SK-N-SH (cell line): ENCODE measurements around the gene MRPL55. TPM values are rescaled to one million over a fixed set of nuclear protein-coding genes. Genes with fewer than 3 reads are reported as not detected.

Experiments
- CTCF ChIA-PET: fragments of 300-600, 350-600 bp; formaldehyde crosslinking; extraction: SDS; loops from one replicate; lab custom pipeline; 2021; lab: Yijun Ruan, JAX
- POLR2A ChIA-PET: fragments of 350-600 bp; sonication (Branson Sonifier 250); formaldehyde crosslinking; extraction: SDS; loops from one replicate; lab custom pipeline; 2020; ENCODE audit warnings: antibody characterized with exemption, inconsistent platforms; lab: Yijun Ruan, JAX
- DNase-seq: peaks from one replicate; pipeline ENCODE4 v3.0.0; 2012
- H2AFZ ChIP-seq: fragments of 200-600 bp; sonication (generic); 2 replicates; pipeline ENCODE4 v1.8.1; 2016; ENCODE audit warnings: antibody characterized with exemption, mild to moderate bottlenecking, low read depth
- H3F3A ChIP-seq: fragments of 200-600 bp; sonication (generic); replicated peaks from 2 replicates; pipeline ENCODE3; 2016; ENCODE audit warnings: antibody characterized with exemption, mild to moderate bottlenecking; ENCODE audit not compliant: insufficient read depth
- H3K27ac ChIP-seq, 2 experiments: fragments of 200-500 bp in 1 of 2; fragments of 200-600 bp in 1 of 2; sonication (Bioruptor generic) in 1 of 2; sonication (generic), shearing (Covaris generic) in 1 of 2; 2 replicates each; pipeline versions ENCODE4 v1.5.1 to v1.6.1; 2014 to 2016; ENCODE audit warnings: low read depth in 2 of 2, inconsistent platforms in 1 of 2, low read length in 1 of 2, mild to moderate bottlenecking in 1 of 2, mixed read lengths in 1 of 2
- H3K27me3 ChIP-seq: fragments of 200-600 bp; sonication (generic), shearing (Covaris generic); 2 replicates; pipeline ENCODE4 v1.6.1; 2016; ENCODE audit warnings: mixed run types; ENCODE audit not compliant: insufficient read depth
- H3K36me3 ChIP-seq, 2 experiments: fragments of 200-500 bp in 1 of 2; fragments of 200-600 bp in 1 of 2; sonication (Bioruptor generic) in 1 of 2; sonication (generic) in 1 of 2; replicated peaks in 1 of 2; 2 replicates each; pipeline versions ENCODE3 to v1.5.1; 2014 to 2016; ENCODE audit warnings: low read length in 1 of 2, mild to moderate bottlenecking in 1 of 2; ENCODE audit not compliant: insufficient read depth in 2 of 2, control insufficient read depth in 1 of 2
- H3K4me1 ChIP-seq, 2 experiments: fragments of 200-500 bp in 1 of 2; fragments of 200-600 bp in 1 of 2; sonication (Bioruptor generic) in 1 of 2; sonication (generic), shearing (Covaris generic) in 1 of 2; 2 replicates each; pipeline versions ENCODE4 v1.5.1 to v1.6.1; 2014 to 2016; ENCODE audit warnings: low read depth in 1 of 2, low read length in 1 of 2, mixed run types in 1 of 2; ENCODE audit not compliant: insufficient read depth in 2 of 2, control insufficient read depth in 1 of 2
- H3K4me2 ChIP-seq: fragments of 200-600 bp; sonication (generic), shearing (Covaris generic); 2 replicates; pipeline ENCODE4 v1.6.1; 2017; ENCODE audit warnings: mixed run types
- H3K4me3 ChIP-seq, 2 experiments: fragments of 200-500 bp in 1 of 2; fragments of 200-600 bp in 1 of 2; sonication (Bioruptor generic) in 1 of 2; sonication (generic), shearing (Covaris generic) in 1 of 2; 2 replicates each; pipeline versions ENCODE4 v1.5.1 to v1.8.1; 2014 to 2016; ENCODE audit warnings: low read depth in 2 of 2, inconsistent platforms in 1 of 2, low read length in 1 of 2, mild to moderate bottlenecking in 1 of 2, mixed read lengths in 1 of 2, moderate library complexity in 1 of 2
- H3K79me2 ChIP-seq: fragments of 200-600 bp; sonication (generic); 2 replicates; pipeline ENCODE4 v1.8.1; 2017; ENCODE audit warnings: mild to moderate bottlenecking; ENCODE audit not compliant: insufficient read depth
- H3K9ac ChIP-seq: fragments of 200-600 bp; sonication (generic); 2 replicates; pipeline ENCODE4 v1.6.1; 2017; ENCODE audit warnings: mixed run types
- H3K9me2 ChIP-seq: fragments of 200-600 bp; sonication (generic); 2 replicates; pipeline ENCODE4 v1.6.1; 2017; ENCODE audit warnings: mixed run types
- H3K9me3 ChIP-seq: fragments of 200-600 bp; sonication (generic); 2 replicates; pipeline ENCODE4 v1.6.1; 2017; ENCODE audit warnings: mixed run types, mild to moderate bottlenecking, moderate library complexity
- H4K20me1 ChIP-seq: fragments of 200-600 bp; sonication (generic); 2 replicates; pipeline ENCODE4 v1.6.1; 2017; ENCODE audit warnings: mild to moderate bottlenecking, mixed run types; ENCODE audit not compliant: insufficient read depth
- EZH2phosphoT487 ChIP-seq: fragments of 200-600 bp; sonication (generic); IDR thresholded peaks from 2 replicates; pipeline ENCODE4 v1.6.1; 2017; ENCODE audit warnings: low read depth, mixed run types, mild to moderate bottlenecking, antibody characterized with exemption, moderate library complexity, borderline replicate concordance
- FOSL2 ChIP-seq: IDR thresholded peaks from 2 replicates; pipeline ENCODE4 v1.4.0; 2012; ENCODE audit warnings: low read depth, mild to moderate bottlenecking, moderate library complexity, borderline replicate concordance
- FOXJ3 ChIP-seq: sonication (generic); formaldehyde crosslinking; IDR thresholded peaks from 2 replicates; pipeline ENCODE4 v1.5.1; 2020; ENCODE audit warnings: mild to moderate bottlenecking, missing genetic modification reagents
- FOXM1 ChIP-seq: IDR thresholded peaks from 2 replicates; pipeline ENCODE4 v1.4.0; 2012; ENCODE audit warnings: low read depth, mild to moderate bottlenecking
- GABPA ChIP-seq: IDR thresholded peaks from 2 replicates; pipeline ENCODE4 v1.4.0; 2012; ENCODE audit warnings: low read depth, mild to moderate bottlenecking
- MXI1 ChIP-seq: IDR thresholded peaks from 2 replicates; pipeline ENCODE4 v1.6.1; 2012; ENCODE audit warnings: mild to moderate bottlenecking, low read depth, low read length, improper control_type of control experiment
- NRF1 ChIP-seq: IDR thresholded peaks from 2 replicates; pipeline ENCODE4 v1.6.1; 2012; ENCODE audit warnings: low read depth, mild to moderate bottlenecking, low read length
- RCOR1 ChIP-seq: fragments of 150-350 bp; IDR thresholded peaks from 2 replicates; pipeline ENCODE4 v1.6.1; 2017; ENCODE audit warnings: antibody characterized with exemption, low read length
- RFX5 ChIP-seq: IDR thresholded peaks from 2 replicates; pipeline ENCODE4 v1.6.1; 2012; ENCODE audit warnings: mild to moderate bottlenecking, improper control_type of control experiment, low read length
- SIN3A ChIP-seq: IDR thresholded peaks from 2 replicates; pipeline ENCODE4 v1.6.1; 2012; ENCODE audit warnings: low read depth, mild to moderate bottlenecking, low read length, moderate library complexity, borderline replicate concordance
- TEAD4 ChIP-seq: IDR thresholded peaks from 2 replicates; pipeline ENCODE4 v1.4.0; 2012; ENCODE audit warnings: mild to moderate bottlenecking, borderline replicate concordance; ENCODE audit not compliant: insufficient read depth
- YY1 ChIP-seq: IDR thresholded peaks from 2 replicates; pipeline ENCODE4 v1.4.0; 2012; ENCODE audit warnings: low read depth, mild to moderate bottlenecking
- WGBS: methylation state at CpG from one replicate; pipeline ENCODE4 v1.1.6; 2017; ENCODE audit warnings: low lambda C conversion rate; 5-methylcytosine and 5-hydroxymethylcytosine counted together
- polyA plus RNA-seq, 3 experiments: library from polyadenylated mRNA; depleted of rRNA; stranded (reverse); fragments of >200 nt; gene quantifications; 2 replicates each; pipeline ENCODE4 v1.2.3, GENCODE V29; 2012
- TF ChIP-seq, protein P1 (sequence below): IDR thresholded peaks from 2 replicates; pipeline ENCODE4 v1.6.1; 2012; ENCODE audit warnings: mild to moderate bottlenecking, low read depth, low read length, moderate library complexity
- TF ChIP-seq, protein P2 (sequence below): fragments of 200-600 bp; sonication (generic); IDR thresholded peaks from 2 replicates; pipeline ENCODE4 v1.6.1; 2017; ENCODE audit warnings: antibody characterized with exemption, mild to moderate bottlenecking, moderate library complexity
- TF ChIP-seq, protein P3 (sequence below): IDR thresholded peaks from 2 replicates; pipeline ENCODE4; 2012

The MRPL55 gene
- polyA plus RNA-seq, 1 of the 3 experiments (the other 2 are of a cell fraction) = 75.3 TPM

DNA sequence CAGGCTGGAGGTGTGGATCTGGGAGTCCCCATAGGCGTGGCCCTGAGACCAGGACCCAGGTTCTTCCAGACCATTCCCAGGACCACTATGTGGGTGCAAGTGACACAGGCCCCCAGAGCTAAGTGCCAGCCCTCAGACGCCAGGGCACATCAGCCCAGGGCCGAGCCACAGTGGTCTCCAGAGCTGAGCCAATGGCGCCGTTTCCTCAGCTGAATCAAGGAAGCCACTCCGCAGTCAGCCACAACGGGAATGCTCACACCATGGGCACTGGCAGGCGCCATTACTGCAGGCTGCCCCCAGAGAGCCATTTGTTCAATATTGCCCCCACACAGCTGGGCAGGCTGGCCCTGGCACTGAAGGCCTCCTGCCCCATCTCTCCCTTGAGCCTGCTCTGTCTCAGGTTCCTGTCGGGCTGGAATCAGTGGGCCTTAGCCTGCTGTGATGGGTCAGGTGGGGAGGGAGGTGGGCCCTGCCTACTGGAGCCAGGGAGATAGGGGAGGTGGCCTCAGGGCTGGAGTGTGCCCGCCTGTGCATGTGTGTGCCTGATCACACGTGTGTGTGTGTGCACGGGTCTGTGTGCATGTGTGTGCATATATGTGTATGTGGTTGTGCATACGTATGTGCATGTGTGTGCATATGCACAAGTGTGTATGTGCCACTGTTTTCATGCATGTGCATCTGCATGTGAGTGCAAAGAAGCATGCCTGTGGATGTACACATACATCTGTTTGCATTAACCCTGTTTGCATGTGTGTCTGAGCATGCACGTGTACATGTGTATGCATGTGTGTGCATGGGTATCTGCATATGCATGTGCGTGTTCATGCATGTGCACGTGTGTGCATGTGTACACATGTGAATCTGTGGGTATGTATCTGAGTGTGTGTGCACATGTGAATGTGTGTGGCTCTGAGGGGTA lies 46.8 kb upstream of the MRPL55 start (continued):
- TF ChIP-seq, protein P1, sequence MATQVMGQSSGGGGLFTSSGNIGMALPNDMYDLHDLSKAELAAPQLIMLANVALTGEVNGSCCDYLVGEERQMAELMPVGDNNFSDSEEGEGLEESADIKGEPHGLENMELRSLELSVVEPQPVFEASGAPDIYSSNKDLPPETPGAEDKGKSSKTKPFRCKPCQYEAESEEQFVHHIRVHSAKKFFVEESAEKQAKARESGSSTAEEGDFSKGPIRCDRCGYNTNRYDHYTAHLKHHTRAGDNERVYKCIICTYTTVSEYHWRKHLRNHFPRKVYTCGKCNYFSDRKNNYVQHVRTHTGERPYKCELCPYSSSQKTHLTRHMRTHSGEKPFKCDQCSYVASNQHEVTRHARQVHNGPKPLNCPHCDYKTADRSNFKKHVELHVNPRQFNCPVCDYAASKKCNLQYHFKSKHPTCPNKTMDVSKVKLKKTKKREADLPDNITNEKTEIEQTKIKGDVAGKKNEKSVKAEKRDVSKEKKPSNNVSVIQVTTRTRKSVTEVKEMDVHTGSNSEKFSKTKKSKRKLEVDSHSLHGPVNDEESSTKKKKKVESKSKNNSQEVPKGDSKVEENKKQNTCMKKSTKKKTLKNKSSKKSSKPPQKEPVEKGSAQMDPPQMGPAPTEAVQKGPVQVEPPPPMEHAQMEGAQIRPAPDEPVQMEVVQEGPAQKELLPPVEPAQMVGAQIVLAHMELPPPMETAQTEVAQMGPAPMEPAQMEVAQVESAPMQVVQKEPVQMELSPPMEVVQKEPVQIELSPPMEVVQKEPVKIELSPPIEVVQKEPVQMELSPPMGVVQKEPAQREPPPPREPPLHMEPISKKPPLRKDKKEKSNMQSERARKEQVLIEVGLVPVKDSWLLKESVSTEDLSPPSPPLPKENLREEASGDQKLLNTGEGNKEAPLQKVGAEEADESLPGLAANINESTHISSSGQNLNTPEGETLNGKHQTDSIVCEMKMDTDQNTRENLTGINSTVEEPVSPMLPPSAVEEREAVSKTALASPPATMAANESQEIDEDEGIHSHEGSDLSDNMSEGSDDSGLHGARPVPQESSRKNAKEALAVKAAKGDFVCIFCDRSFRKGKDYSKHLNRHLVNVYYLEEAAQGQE = no peak

DNA sequence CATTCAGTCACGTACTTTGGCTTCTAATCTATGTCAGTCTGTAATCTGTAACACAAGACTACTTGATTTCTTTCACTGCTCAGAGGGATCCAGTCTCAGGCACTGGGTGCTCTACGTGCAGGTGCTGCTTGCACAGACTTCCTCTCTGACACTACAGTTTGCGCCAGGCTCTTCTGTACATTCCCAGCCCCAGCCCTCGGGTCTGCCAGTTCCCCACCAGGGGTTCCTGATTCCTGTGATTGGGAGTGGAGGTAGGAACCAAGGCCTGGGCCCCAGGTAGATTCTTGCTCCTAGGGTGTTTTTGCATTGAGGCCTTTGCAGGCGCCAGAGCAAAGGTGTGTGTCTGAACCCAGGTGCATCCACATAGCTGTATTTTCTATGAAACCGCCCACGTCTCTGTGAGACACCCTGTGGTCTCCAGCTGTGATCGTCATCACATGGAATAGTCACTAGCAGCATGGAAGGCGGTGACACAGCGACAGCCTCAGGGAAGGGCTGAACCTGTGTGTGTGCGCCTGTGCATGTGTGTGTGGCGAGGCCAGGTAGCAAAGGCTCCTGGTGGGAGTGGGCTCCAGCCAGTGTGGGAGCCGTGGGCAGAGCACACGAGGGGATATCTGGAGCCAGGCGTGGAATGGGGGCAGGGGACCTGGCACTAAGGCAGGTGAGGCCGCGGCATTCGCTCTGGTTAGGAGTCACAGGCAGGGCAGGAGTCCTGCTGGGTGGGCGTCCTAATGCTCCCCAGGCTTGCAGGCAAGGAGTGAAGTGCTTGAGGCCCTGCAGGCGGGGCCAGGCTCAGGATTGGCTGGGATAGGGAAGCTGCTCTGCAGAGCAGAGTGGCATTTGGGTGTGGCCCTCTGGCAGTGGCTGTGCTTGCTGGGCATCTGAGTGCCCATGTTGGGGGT lies 45.8 kb upstream of the MRPL55 start:
- DNase-seq = no peak
- TF ChIP-seq FOSL2 (no peak), TEAD4 (no peak), FOXM1 (no peak), SIN3A (no peak), NRF1 (no peak), EZH2phosphoT487 (no peak), MXI1 (no peak), GABPA (no peak), RCOR1 (no peak), RFX5 (no peak), YY1 (no peak), FOXJ3 (CRISPR knock-in tag) (no peak)
- TF ChIP-seq, protein P2, sequence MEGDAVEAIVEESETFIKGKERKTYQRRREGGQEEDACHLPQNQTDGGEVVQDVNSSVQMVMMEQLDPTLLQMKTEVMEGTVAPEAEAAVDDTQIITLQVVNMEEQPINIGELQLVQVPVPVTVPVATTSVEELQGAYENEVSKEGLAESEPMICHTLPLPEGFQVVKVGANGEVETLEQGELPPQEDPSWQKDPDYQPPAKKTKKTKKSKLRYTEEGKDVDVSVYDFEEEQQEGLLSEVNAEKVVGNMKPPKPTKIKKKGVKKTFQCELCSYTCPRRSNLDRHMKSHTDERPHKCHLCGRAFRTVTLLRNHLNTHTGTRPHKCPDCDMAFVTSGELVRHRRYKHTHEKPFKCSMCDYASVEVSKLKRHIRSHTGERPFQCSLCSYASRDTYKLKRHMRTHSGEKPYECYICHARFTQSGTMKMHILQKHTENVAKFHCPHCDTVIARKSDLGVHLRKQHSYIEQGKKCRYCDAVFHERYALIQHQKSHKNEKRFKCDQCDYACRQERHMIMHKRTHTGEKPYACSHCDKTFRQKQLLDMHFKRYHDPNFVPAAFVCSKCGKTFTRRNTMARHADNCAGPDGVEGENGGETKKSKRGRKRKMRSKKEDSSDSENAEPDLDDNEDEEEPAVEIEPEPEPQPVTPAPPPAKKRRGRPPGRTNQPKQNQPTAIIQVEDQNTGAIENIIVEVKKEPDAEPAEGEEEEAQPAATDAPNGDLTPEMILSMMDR = no peak
- TF ChIP-seq, protein P1 = no peak
- TF ChIP-seq, protein P3, sequence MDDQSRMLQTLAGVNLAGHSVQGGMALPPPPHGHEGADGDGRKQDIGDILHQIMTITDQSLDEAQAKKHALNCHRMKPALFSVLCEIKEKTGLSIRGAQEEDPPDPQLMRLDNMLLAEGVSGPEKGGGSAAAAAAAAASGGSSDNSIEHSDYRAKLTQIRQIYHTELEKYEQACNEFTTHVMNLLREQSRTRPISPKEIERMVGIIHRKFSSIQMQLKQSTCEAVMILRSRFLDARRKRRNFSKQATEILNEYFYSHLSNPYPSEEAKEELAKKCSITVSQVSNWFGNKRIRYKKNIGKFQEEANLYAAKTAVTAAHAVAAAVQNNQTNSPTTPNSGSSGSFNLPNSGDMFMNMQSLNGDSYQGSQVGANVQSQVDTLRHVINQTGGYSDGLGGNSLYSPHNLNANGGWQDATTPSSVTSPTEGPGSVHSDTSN = no peak
- Histone ChIP-seq H3K4me1 (peaks cover 0 to 6% of the 10 kb centered on the region in 2 experiments; a peak in 1 of 4 replicates), H3K9ac (no peak overlapping the region), H3K36me3 (no peaks in the 10 kb centered on the region), H3K27ac (no peak overlapping the region), H3K79me2 (no peaks in the 10 kb centered on the region), H3K4me3 (no peak overlapping the region), H2AFZ (no peak overlapping the region), H3K9me3 (no peaks in the 10 kb centered on the region), H3F3A (no peaks in the 10 kb centered on the region), H4K20me1 (no peaks in the 10 kb centered on the region), H3K9me2 (no peaks in the 10 kb centered on the region), H3K4me2 (no peak overlapping the region), H3K27me3 (no peaks in the 10 kb centered on the region)
- ChIA-PET CTCF (no interaction called here), POLR2A (interaction anchor here (1.2 kb wide), 1 partner anchor 10 kb away, joined by 5 read pairs; the partner anchor contains the start of gene IBA57)
- WGBS = 87% methylated on average over 13 of the region's 20 CpGs
